HG03103 (cell line): ENCODE data around the gene TSEN15.

Experiments used
- ATAC-seq: cut with Tn5 transposase; IDR thresholded peaks from one replicate; pipeline ENCODE4 v1.9.1; 2021; ENCODE audit warnings: low read depth; ENCODE audit not compliant: unreplicated experiment

The TSEN15 gene

GRCh38 chr1:184052194-184052559 lies 647 bp downstream of the TSEN15 start:
- no peak for ATAC-seq

DNA sequence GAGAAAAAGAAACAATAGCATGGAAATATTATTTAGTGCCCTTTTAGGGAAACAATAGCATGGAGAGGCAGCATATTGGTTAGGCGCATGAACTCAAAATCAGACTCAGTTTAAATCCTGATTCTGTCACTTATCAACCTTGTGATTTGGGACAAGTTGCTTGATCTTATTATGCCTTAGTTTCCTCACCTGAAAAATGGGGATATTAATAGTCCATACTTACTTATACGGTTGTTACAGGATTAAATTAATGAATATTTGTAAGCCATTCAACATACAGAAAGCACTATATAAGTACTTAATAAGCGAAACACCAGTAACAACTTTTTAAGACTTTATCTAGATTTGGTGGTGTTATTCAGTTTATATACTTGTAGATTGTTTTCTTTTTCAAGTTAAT lies 1.2 kb downstream of the TSEN15 start:
- ATAC-seq: no peak

GRCh38 chr1:184053881-184054280 lies 2.4 kb downstream of the TSEN15 start:
- no peak for ATAC-seq

- ATAC-seq: no peak
These were observed 5.5 kb downstream of the TSEN15 start for GRCh38 chr1:184056921-184057555.

DNA sequence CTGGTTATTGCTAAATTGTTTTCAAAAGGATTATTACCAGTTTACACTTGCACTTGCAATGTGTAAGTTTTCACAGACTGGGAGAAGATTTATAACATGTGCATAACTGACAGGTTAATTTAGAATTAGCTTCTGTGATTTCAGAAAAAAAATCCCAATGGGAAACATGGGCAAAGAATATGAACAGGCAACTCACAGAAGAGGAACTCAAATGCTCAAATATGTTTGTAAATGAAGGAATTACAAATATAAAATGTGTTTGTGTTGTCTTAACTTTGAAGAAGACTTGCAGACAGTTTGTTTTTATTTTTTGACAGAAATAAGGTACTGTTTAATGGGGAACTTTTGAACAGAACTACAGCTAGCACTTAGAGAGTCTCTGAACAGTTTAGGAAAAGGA lies 8.4 kb downstream of the TSEN15 start:
- no peak for ATAC-seq

- no peak for ATAC-seq
These were observed 8.8 kb downstream of the TSEN15 start for GRCh38 chr1:184060316-184060715.

GRCh38 chr1:184061396-184062003 lies 10.0 kb downstream of the TSEN15 start:
- ATAC-seq: no peak

DNA sequence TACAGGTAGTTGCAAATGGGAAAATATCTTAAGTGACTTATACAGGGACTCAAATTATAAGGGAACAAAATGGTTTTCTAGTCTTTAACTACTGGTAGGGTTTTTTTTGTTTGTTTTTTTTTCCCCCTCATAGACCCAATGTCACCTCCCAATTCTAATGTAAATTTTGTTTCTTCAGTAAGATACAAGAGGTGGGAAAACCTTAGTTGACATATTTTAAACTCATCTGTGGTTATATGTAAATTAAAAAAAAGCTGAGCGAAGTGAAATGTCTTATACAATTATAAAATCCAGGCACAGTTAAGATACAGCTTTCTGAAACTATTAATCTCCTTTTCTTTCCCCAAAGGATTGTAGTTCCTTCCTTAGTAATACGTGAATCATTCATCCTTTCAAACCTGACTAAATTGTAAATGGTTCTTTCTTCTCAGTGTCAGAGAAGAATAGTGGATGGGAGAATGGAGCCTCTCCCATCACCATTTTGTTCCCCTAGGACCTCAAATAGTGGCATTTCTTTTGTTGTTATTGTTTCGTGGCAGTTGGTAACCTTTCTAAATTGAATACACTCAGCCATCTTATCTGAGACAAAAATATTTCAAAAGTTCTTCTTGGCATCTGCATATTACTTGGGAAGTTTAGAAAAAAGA lies 11.2 kb downstream of the TSEN15 start:
- ATAC-seq: no peak

- ATAC-seq: no peak
These were observed 14.0 kb downstream of the TSEN15 start for GRCh38 chr1:184065559-184065958.

DNA sequence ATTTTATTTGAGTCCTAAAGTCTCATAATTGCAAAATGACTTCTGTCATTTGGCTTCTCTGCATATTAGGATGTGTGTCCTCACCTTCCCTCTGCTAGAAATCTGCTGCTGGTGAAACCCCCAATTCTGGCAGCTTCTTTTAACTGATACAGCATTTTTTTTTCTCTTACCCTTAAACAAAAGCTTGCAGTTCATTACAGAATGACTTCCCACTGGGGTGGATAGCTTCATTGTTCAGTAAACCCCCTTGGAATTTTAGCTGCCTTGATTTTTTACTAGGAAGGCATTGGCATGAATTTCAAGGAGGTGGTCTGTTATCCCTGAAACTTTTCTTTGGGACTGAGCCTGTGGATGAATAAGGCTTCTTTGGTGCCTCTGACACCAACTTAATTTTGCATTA lies 16.8 kb downstream of the TSEN15 start:
- ATAC-seq: no peak

DNA sequence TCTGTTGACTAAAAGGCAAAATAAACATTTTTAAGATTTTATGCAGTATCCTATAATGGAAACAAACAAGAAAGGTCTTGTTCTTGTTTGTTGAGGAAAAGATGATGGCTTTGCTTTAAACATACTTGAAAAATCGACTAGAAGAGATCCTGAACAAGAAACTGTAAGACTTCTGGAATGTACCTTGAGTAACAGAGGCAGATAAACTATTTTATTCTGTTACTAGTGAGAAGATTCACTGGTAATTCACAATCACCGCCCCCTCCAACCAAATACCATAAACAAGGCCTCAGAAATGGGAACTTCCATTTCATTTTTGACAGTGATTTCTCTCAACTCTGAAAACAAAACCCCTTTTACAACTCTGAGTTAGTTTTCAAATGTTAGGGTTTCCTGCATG lies 18.1 kb downstream of the TSEN15 start:
- ATAC-seq: no peak

- ATAC-seq: no peak
These were observed 20.8 kb downstream of the TSEN15 start for GRCh38 chr1:184072376-184072775.

- no peak for ATAC-seq
These were observed 22.9 kb downstream of the TSEN15 start for GRCh38 chr1:184074383-184074782.

DNA sequence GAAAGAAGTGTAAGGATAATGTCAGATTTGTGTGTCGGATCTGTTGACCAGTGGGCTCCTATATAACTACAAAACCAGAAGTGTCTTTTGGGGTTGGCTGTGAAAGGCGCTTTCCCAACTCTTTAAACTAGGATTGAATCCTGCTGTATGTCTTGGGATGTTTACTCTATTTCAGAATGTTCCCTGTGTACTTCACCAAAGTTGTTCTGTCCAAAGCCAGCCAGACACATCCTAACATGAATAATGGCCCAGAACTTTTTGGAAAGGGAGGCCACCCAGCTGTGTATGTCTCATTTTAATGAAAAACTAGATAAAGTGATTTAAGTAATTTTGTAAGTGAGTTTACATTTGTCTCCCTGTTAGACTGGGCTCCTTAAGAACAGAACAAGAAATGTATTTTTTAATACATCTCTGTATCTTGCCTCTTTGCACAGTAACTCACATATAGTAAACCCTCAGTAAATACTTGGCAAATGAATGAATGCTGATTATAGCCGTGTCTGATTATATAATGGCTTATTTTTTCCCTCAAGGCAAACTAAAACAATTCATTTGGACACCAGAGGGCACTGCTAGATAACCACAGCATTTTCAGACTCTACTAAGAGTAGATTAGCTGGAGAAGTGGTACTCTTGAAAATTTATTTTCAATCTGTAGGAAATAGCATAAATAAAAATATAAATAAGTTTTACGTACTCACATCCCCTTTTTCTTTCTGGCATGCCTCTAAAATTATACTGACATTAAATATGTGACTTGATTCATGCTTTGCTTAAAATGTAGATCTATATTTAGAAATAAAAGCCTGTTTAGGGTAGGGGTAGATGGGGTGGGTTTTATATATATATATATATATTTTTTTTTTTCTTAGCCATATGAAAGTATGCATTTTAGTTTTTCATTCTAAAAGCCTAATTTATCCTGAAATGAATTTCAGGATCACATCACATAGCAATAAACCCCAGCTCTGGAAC lies 23.8 kb downstream of the TSEN15 start:
- no peak for ATAC-seq

GRCh38 chr1:184078564-184079249 lies 27.2 kb downstream of the TSEN15 start:
- no peak for ATAC-seq

DNA sequence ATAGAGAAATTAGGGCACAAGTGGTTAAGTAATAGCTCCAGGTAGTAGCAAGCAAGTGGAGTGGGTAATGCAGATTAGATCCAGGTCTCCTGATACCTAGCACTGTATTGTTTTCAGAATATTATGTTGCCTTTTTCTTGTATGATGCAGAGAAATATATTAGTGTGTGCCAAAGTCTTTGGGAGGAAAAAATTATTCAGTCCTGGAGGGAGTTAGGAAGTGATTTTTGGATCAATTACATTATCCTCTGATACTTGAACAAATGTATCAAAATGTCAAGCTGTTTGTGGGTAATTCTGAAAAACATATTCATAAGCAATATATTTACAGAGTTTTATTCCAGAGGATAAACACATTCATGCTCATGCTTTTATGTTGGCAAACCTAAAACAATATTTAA lies 28.8 kb downstream of the TSEN15 start:
- ATAC-seq: no peak

GRCh38 chr1:184082541-184083415 lies 31.2 kb downstream of the TSEN15 start:
- no peak for ATAC-seq

DNA sequence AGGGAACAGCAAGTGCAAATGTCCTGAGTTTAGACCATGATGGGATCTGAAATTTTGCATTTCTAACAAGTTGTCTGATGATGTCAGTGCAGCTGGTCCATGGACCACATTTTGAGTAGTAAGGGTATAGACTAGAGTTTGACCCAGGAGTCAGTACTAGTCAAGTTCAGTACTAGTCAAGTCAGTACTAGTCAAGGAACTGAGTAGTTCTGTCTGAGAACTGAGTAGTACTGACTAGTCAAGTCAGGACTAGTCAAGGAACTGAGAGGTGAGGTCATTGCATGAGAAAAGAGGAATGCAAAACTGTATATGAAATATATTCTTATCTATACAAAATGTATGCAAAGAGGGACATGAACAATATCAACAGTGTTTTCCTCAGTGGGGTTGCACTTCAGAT lies 34.1 kb downstream of the TSEN15 start:
- ATAC-seq: no peak

DNA sequence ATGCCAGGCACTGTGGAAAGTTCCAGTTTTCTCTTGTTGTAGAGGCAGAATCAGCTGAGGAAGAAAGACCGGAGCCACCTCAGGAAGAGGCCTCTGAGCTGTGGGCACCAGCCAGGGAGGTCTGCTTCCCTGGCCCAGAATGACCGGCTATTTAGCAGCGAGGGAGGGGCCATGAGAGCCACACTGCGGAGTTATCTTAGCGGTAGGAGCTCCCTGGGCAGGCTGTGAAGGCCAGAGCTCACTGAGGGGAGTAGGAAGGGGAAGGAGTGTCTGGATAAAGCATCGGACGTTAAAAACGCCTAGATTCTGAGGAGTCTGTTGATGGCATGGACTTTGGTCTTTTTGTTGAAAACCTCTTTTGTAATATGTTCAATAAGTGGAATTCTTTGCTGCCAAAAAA lies 36.5 kb downstream of the TSEN15 start:
- ATAC-seq: no peak

DNA sequence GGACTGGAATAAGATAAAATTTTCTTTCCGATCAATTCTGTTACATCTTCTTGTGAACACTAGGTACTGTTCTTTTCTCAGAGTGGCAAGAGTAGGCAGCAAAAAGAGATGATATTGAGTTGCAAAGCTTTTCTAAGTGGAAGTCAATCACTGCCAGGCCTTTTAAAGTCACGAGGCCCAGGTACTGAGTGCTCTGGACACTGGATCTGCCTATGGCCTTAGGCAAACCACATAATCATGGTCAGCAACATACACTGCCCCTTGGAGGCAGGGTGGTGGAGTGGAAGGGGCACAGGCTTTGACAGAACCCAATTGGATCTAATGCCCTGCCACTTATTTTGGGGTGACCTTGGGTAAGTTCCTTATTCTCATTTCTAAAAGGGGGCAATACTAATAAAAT lies 41.5 kb downstream of the TSEN15 start:
- ATAC-seq: no peak
